Measurements from ENCODE around the gene EXPH5.

EXPH5 gene

DNA sequence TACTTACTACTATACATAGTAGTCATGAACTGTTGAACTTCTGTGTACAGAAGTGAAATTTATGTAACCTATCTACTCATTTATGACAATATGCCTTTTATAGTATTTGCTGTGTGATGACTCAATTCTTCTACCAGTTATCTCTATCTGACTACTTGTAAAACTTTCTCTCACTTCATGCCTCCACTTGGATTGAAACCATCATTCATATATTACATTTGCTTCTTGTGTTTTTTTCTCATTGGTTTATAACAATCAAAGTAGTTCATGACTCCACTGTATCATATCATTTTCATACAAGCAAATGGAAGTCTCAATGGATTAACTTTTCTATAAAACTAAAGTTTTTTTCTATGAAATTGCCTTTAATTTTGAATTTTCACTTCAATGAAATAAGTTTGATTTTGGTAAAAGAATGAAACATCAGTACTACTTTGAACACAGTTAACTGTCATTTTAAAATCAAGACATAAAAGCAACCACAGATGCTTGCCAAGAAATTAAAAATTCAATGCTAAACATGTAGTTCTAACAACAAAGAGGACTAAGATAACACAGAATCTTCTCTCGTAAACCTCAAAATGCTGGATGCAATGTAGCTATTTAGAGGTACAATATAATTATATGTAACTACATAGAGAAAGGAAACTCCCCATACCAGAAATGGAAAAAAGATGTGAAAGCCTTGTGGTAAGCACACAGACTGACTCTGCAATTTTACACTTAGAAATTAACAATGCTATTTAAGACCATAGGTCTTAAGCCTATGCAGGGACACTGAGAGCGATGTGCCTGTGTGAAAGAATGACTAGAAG is 27.6 kb upstream of the EXPH5 start:
- Histone ChIP-seq H3K23ac (ENCODE audit: low read length in 2 of 2) (no peak overlapping the region), H3K9ac (ENCODE audit: low read length) (no peak overlapping the region), H2AFZ (ENCODE audit: low read depth, low read length) (no peak overlapping the region), H2BK12ac (ENCODE audit: low read length in 2 of 2) (no peak overlapping the region), H4K8ac (ENCODE audit: low read length) (no peak overlapping the region), H3K4me1 (ENCODE audit: control insufficient read depth, insufficient read depth, low read depth, low read length) (peaks cover 2% of the 10 kb centered on the region), H3K4me3 (ENCODE audit: insufficient read depth in 1 of 2, low read depth in 1 of 2, low read length in 2 of 2) (no peak overlapping the region), H2AK5ac (ENCODE audit: low read length, severe bottlenecking) (no peak overlapping the region), H3K4me2 (ENCODE audit: low read length, poor library complexity, severe bottlenecking) (no peak overlapping the region), H3K4ac (ENCODE audit: low read depth in 1 of 2, low read length in 2 of 2) (no peak overlapping the region), H3K27ac (ENCODE audit: low read length, poor library complexity, severe bottlenecking) (no peak overlapping the region), H3K27me3 (ENCODE audit: control insufficient read depth in 1 of 2, insufficient read depth in 1 of 2, low read length in 2 of 2) (no peaks in the 10 kb centered on the region), H2BK15ac (ENCODE audit: low read depth, poor library complexity, severe bottlenecking) (no peak overlapping the region), H3K79me1 (replicated peaks; ENCODE audit: low read length, poor library complexity, severe bottlenecking) (no peaks in the 10 kb centered on the region), H2BK5ac (ENCODE audit: low read depth, low read length, poor library complexity, severe bottlenecking) (no peak overlapping the region), H3K18ac (ENCODE audit: low read depth in 1 of 2, low read length in 2 of 2) (no peak overlapping the region), H2BK120ac (ENCODE audit: low read depth, low read length) (no peak overlapping the region), H3K36me3 (ENCODE audit: control insufficient read depth in 1 of 2, insufficient read depth in 2 of 2, low read depth in 1 of 2, low read length in 2 of 2) (no peaks in the 10 kb centered on the region), H3K9me3 (ENCODE audit: control insufficient read depth, low read length) (no peaks in the 10 kb centered on the region), H4K91ac (ENCODE audit: low read length) (no peak overlapping the region), H3K14ac (ENCODE audit: low read length in 2 of 2) (no peak overlapping the region)
- 96% methylated on average over 1 of the region's 2 CpGs for WGBS
- DNase-seq = peak; percentile 24

DNA sequence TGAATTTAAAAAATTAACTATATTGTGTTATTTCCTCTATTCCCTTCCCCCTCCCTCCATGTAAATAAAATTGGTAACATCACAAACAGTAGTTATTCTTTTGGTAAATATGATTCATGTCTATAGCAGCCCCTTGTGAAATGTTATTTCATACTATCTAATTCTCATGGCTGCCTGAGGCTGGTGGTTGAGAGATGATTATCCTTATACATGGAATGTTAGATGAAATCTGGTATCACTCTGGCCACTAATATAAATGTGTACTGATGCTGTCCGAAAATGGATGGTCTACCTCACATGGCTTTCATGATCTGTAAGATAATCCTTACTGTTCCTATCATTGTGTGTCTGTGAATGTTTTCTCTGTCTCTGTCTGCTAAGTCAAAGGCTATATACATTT is 25.0 kb upstream of the EXPH5 start:
- no peak overlapping the region for H3K27ac ChIP-seq (ENCODE audit: low read length, poor library complexity, severe bottlenecking)
- H2BK120ac ChIP-seq (ENCODE audit: low read depth, low read length) = no peak overlapping the region
- H2AFZ ChIP-seq (ENCODE audit: low read depth, low read length) = no peak overlapping the region
- DNase-seq = no peak
- no peak overlapping the region for H2AK5ac ChIP-seq (ENCODE audit: low read length, severe bottlenecking)
- H4K8ac ChIP-seq (ENCODE audit: low read length) = no peak overlapping the region
- no peak overlapping the region for H3K18ac ChIP-seq (ENCODE audit: low read depth in 1 of 2, low read length in 2 of 2)
- no peak overlapping the region for H2BK12ac ChIP-seq (ENCODE audit: low read length in 2 of 2)
- H3K4me3 ChIP-seq (ENCODE audit: insufficient read depth in 1 of 2, low read depth in 1 of 2, low read length in 2 of 2) = no peak overlapping the region
- H2BK15ac ChIP-seq (ENCODE audit: low read depth, poor library complexity, severe bottlenecking) = no peak overlapping the region
- no peaks in the 10 kb centered on the region for H3K27me3 ChIP-seq (ENCODE audit: control insufficient read depth in 1 of 2, insufficient read depth in 1 of 2, low read length in 2 of 2)
- no peaks in the 10 kb centered on the region for H3K79me1 ChIP-seq (replicated peaks; ENCODE audit: low read length, poor library complexity, severe bottlenecking)
- no peaks in the 10 kb centered on the region for H3K9me3 ChIP-seq (ENCODE audit: control insufficient read depth, low read length)
- peaks cover 2% of the 10 kb centered on the region for H3K4me1 ChIP-seq (ENCODE audit: control insufficient read depth, insufficient read depth, low read depth, low read length)
- H3K23ac ChIP-seq (ENCODE audit: low read length in 2 of 2) = no peak overlapping the region
- H3K4ac ChIP-seq (ENCODE audit: low read depth in 1 of 2, low read length in 2 of 2) = no peak overlapping the region
- H3K9ac ChIP-seq (ENCODE audit: low read length) = no peak overlapping the region
- no CpG with 5 or more reads among the region's 1 CpG for WGBS
- no peak overlapping the region for H2BK5ac ChIP-seq (ENCODE audit: low read depth, low read length, poor library complexity, severe bottlenecking)
- no peak overlapping the region for H4K91ac ChIP-seq (ENCODE audit: low read length)
- H3K14ac ChIP-seq (ENCODE audit: low read length in 2 of 2) = no peak overlapping the region
- no peak overlapping the region for H3K4me2 ChIP-seq (ENCODE audit: low read length, poor library complexity, severe bottlenecking)
- H3K36me3 ChIP-seq (ENCODE audit: control insufficient read depth in 1 of 2, insufficient read depth in 2 of 2, low read depth in 1 of 2, low read length in 2 of 2) = no peaks in the 10 kb centered on the region

DNA sequence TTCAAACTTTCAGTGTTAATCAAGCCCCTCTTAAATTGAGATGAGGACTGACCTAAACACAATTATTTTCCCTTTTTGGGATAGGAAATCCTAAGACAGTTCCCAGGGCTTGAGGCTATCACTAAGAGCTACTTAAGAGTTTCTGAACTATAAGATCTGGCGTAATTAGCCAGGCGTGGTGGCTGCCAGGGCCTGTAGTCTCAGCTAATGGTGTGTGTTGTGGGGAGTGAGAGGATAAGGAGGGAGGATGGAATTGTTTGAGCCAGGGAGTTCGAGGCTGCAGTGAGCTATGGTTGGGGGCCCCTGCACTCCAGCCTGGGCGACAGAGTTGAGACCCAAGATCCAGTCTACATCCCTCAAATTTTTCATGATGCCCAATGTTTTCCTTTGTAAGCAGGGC is 23.5 kb upstream of the EXPH5 start:
- 91% methylated on average over 4 of the region's 4 CpGs for WGBS

DNA sequence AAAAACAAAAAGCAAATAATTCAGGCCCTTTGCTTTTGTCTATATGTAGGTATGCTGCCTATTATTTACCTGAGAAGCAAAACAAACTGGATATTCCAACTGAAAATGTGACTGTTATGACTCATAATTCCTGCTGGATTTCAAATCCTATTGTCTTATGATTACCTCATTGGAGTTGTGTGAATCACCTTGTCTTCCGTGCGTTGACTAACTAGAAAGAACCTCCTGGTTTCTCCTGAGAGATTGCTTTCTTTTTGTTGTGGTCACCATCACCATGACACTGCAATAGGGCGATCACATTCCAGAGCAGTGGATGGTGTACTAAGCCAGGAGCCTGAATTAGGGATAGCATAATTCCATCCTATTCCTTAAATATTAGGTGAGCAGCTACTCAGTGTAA is 23.0 kb upstream of the EXPH5 start:
- Histone ChIP-seq H3K27ac (ENCODE audit: low read length, poor library complexity, severe bottlenecking) (peak overlapping the region; percentile 29), H2BK15ac (ENCODE audit: low read depth, poor library complexity, severe bottlenecking) (no peak overlapping the region), H4K91ac (ENCODE audit: low read length) (no peak overlapping the region), H2BK5ac (ENCODE audit: low read depth, low read length, poor library complexity, severe bottlenecking) (no peak overlapping the region), H3K23ac (ENCODE audit: low read length in 2 of 2) (no peak overlapping the region), H2BK120ac (ENCODE audit: low read depth, low read length) (no peak overlapping the region), H3K4me3 (ENCODE audit: insufficient read depth in 1 of 2, low read depth in 1 of 2, low read length in 2 of 2) (no peak overlapping the region), H2BK12ac (ENCODE audit: low read length in 2 of 2) (no peak overlapping the region), H3K9me3 (ENCODE audit: control insufficient read depth, low read length) (no peaks in the 10 kb centered on the region), H3K36me3 (ENCODE audit: control insufficient read depth in 1 of 2, insufficient read depth in 2 of 2, low read depth in 1 of 2, low read length in 2 of 2) (no peaks in the 10 kb centered on the region), H2AK5ac (ENCODE audit: low read length, severe bottlenecking) (no peak overlapping the region), H3K27me3 (ENCODE audit: control insufficient read depth in 1 of 2, insufficient read depth in 1 of 2, low read length in 2 of 2) (no peaks in the 10 kb centered on the region), H2AFZ (ENCODE audit: low read depth, low read length) (no peak overlapping the region), H3K14ac (ENCODE audit: low read length in 2 of 2) (no peak overlapping the region), H4K8ac (ENCODE audit: low read length) (no peak overlapping the region), H3K4me2 (ENCODE audit: low read length, poor library complexity, severe bottlenecking) (no peak overlapping the region), H3K79me1 (replicated peaks; ENCODE audit: low read length, poor library complexity, severe bottlenecking) (no peaks in the 10 kb centered on the region), H3K4me1 (ENCODE audit: control insufficient read depth, insufficient read depth, low read depth, low read length) (peaks cover 2% of the 10 kb centered on the region), H3K9ac (ENCODE audit: low read length) (peak overlapping the region; percentile 60), H3K4ac (ENCODE audit: low read depth in 1 of 2, low read length in 2 of 2) (no peak overlapping the region), H3K18ac (ENCODE audit: low read depth in 1 of 2, low read length in 2 of 2) (no peak overlapping the region)
- peak; percentile 60 for DNase-seq
- 50% methylated on average over 3 of the region's 3 CpGs for WGBS

More for the DNA sequence above, 23.5 kb upstream of the EXPH5 start:
- no peaks in the 10 kb centered on the region for H3K79me1 ChIP-seq (replicated peaks; ENCODE audit: low read length, poor library complexity, severe bottlenecking)
- H2BK120ac ChIP-seq (ENCODE audit: low read depth, low read length) = no peak overlapping the region
- H3K18ac ChIP-seq (ENCODE audit: low read depth in 1 of 2, low read length in 2 of 2) = no peak overlapping the region
- H3K4ac ChIP-seq (ENCODE audit: low read depth in 1 of 2, low read length in 2 of 2) = no peak overlapping the region
- H3K4me1 ChIP-seq (ENCODE audit: control insufficient read depth, insufficient read depth, low read depth, low read length) = peaks cover 2% of the 10 kb centered on the region
- H3K9ac ChIP-seq (ENCODE audit: low read length) = peak overlapping the region; percentile 60
- H4K91ac ChIP-seq (ENCODE audit: low read length) = no peak overlapping the region
- no peak for DNase-seq
- H2BK5ac ChIP-seq (ENCODE audit: low read depth, low read length, poor library complexity, severe bottlenecking) = no peak overlapping the region
- H2BK12ac ChIP-seq (ENCODE audit: low read length in 2 of 2) = no peak overlapping the region
- no peaks in the 10 kb centered on the region for H3K36me3 ChIP-seq (ENCODE audit: control insufficient read depth in 1 of 2, insufficient read depth in 2 of 2, low read depth in 1 of 2, low read length in 2 of 2)
- H3K27ac ChIP-seq (ENCODE audit: low read length, poor library complexity, severe bottlenecking) = no peak overlapping the region
- H3K27me3 ChIP-seq (ENCODE audit: control insufficient read depth in 1 of 2, insufficient read depth in 1 of 2, low read length in 2 of 2) = no peaks in the 10 kb centered on the region
- H2AFZ ChIP-seq (ENCODE audit: low read depth, low read length) = no peak overlapping the region
- no peak overlapping the region for H3K14ac ChIP-seq (ENCODE audit: low read length in 2 of 2)
- no peak overlapping the region for H3K4me3 ChIP-seq (ENCODE audit: insufficient read depth in 1 of 2, low read depth in 1 of 2, low read length in 2 of 2)
- H4K8ac ChIP-seq (ENCODE audit: low read length) = peak overlapping the region; percentile 57
- H3K9me3 ChIP-seq (ENCODE audit: control insufficient read depth, low read length) = no peaks in the 10 kb centered on the region
- no peak overlapping the region for H2BK15ac ChIP-seq (ENCODE audit: low read depth, poor library complexity, severe bottlenecking)
- no peak overlapping the region for H3K4me2 ChIP-seq (ENCODE audit: low read length, poor library complexity, severe bottlenecking)
- no peak overlapping the region for H2AK5ac ChIP-seq (ENCODE audit: low read length, severe bottlenecking)
- H3K23ac ChIP-seq (ENCODE audit: low read length in 2 of 2) = no peak overlapping the region

Measured in mesenchymal stem cell (in vitro differentiated cells and primary cell).